GM19023 (cell line): ENCODE data around the gene PRICKLE3.

Experiments
- ATAC-seq: cut with Tn5 transposase; IDR thresholded peaks from one replicate; pipeline ENCODE4 v1.9.1; 2021; ENCODE audit warnings: mild to moderate bottlenecking, moderate library complexity; ENCODE audit not compliant: unreplicated experiment

PRICKLE3 gene

DNA sequence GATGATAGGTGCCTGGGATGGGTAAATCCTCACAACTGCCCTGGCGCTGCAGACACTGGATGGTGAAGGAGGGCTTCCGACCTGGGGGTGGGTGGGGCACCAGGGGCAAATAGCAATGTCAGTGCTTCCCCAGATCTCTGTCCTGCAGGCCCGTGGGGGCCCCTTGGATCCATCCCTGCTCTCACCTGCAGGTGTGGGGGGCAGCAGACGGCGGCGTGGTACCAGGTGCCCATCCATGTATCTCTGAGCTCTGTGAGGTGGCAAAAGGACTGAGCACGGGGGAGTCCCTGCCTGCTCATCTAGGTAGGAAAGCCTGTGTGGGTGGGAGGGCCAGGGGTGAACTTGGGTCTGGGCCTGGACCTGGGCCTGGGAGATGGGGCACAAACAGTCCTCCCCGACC, 20.4 kb upstream of the PRICKLE3 start:
- ATAC-seq, result no peak

DNA sequence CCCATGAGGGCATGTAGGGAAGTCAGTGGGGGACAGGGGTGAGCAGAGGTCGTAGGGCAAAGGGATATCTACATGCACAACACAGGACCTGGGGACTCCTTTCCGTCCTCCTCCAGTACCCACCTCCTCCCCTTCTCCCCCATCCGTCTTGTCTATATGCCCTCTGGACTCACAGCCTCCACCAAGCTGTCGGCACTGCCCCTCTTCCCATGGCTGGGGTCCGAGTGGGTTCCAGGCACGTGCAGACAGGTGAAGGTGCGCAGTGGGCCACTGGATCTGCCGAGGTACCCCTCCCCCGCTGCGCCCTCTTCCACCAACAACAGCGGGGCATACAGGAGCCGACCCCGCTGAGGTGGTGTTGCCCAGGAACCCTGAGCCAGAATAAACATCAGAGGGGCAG, 19.3 kb upstream of the PRICKLE3 start:
- ATAC-seq, result no peak

DNA sequence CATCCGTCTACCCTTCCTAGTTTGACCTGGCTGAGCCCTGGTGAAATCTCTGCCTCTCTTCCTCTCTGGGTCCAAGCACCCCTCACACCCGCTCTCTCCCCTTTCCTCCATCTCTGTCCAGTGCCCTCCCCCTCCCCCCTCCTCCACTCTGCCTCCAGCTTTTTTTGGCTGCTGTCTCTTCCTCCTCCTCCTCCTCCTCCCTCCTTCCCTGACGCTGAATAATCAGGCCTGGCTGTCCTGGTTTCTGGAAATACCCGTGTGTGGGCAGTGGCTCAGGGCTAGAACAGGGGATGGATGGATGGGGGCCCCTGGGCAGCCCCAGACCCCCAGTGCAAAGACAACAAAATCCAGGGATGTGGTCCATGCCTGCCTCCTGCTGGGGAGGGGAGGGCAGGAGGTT, 18.5 kb upstream of the PRICKLE3 start:
- ATAC-seq, result no peak

DNA sequence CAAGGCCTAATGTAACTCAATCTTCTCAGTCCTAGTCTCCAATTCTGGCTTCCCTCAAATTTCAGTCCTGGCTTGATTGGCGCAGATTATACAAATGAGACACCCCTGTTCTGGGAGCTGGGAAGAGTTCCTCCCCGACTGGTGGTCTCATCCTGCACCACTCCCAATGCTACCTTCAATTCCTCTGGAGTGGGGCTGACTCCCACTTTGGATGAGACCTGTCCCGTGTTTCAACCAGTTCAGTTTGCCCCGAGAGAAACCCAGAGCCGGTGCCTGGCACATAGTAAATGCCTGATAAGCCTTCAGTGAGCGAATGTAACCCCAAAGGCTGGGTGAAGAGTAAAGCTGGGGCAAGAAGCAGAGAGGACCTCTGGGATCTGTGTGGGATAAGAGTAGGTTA, 17.8 kb upstream of the PRICKLE3 start:
- no peak for ATAC-seq

DNA sequence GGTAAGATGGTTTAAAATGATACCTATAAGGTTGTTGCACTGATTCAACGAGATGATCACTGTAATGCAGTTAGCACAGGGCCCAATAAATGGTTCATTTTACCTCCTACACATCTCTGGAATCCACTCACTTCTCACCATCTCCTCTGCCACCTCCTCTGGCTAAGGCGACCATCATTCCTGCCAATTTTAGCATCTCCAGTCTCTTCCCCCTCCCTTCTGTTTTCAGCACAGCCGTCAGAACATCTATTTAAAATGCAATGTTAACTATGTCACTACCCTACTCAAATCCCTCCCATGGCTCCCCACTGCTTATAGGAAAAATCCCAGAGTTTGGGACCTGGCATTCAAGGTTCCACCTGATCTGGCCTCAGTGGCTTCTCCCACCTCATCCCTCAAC, 17.4 kb upstream of the PRICKLE3 start:
- no peak for ATAC-seq

DNA sequence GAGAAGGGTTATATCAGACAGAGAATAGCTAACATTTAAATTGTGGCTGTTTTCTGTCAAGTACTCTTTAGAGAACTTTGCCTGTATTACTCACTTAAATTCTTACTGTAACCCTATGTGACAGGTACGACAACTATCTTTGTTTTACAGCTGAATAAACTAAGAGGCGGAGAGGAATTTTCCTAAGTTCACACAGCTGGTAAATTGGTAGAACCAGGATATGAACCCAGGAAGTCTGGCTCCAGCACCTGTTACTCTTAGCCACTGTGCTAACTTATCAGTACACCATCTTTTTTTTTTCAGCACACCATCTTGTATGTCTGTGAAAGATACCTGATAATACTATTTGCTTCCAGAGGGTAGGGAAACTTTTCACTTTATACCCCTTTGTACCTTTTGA, 15.8 kb upstream of the PRICKLE3 start:
- no peak for ATAC-seq

DNA sequence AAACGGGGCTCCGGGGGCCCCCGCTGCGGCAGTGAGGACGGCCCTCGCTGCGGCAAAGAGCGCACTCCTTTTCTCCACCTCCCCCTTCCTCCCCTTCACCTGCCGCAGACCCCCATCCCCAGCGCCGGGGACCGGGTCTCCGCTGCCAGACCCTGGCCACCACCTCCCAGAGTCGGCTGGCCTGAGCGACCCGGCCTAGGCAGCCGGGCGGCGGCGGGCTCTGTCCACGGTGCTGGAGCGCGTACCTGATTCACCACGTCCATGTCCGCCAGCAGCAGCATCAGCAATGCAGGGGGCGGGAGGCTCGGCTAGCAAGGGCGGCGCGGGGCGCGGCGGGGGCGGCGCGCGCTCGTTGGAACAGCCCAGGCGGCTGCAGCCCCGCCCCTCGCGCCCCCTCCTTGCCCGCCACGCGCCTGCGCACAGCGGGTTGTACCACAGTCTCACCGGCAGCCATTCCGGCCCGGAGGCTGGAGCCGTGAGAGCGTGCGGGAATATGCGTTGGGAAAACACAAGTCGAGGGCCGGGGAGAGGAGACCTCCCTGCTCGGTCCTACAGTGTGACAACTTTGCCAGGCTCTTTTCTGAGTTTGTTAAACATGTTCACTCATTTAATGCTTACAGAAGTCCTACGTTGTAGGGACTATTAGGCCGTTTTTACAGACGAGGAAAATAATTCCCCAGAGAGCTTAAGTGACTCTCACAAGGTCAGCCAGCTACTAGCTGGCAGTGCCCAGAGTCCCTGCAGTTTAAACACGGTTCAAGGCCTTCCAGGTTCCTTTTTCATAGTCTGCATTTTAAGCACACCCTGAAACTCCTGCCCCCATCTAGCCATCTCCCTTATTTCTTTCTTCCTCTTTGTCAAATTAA, 14.0 kb upstream of the PRICKLE3 start, which contains the start of gene SYP:
Gene SYP, minus strand, starts transcription at position 288 of the 866 bp plus-strand sequence. Its CDS starts 7 bp downstream, at position 281.
- peak; percentile 86 for ATAC-seq

DNA sequence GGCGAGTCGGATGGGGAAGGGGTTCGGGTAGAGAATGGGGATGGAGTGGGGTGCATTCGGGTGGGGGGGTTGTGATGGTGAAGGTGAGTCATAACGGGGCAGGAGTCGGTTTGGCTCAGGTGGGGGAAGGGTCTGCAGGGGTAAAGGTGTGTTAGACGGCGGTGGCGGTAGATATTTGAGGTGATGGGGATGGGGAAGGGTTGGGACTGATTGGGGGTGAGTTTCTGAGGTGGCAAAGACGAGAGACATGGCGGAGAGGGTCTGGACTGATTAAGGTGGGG, 13.1 kb upstream of the PRICKLE3 start:
- no peak for ATAC-seq

DNA sequence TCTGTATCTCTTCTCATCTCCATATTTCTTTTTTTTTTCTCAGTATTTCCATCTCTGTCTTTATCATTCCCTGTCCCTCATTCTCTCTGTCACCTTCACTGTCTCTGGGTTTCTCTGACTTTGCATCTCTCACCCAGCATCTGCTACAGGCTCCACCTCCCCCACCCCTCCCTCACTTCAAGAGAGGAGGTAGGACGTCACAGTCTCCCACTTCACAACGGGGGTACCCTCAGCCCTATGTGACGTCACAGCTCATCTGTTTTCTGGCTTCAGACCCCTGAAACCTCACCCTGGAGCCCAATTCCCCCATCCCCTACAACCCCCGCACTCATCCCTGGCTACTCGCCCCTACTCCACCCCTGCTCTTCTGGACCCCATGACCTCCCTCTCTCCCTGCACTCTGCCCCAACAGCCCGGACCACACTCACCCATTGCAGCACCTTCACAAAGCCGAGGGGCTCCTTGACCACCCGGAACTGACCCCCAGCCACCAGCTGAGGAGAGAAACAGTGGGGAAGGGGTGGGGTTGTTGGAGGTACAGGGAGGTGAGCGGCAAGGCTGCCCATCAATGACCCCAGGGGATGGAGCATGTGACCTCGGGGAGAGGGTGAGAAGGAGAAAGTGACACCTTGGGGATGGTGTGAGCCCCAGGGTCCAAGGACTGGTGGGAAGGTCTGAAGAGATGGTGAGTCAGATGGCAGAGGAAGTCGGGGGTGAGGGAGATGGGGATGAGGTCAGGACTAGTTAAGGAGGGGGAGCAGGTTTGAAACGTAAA, 12.6 kb upstream of the PRICKLE3 start:
- ATAC-seq, result no peak

DNA sequence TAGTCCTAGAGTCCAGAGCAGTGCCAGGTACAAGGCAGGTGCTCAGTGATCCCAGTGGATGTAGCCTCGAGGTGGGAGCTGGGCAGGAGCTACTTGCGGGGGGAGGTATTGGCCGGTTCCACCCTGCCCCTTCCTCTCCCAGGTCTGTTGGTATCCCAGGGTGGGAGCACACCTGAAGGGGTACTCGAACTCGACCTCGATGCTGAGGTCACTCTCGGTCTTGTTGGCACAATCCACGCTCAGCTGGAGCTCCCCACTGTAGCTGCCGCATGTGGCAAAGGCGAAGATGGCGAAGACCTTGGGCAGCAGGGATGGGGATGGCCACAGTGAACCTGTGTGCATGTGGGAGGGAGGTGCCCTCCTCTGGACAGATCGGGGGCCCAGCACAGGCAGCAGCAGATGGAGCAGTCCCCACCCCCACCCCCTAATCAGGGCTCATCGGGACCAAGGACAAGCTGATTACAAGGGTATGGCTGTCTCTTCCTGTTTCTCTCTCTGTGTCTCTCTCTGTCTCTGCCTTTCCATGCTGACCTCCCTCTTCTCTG, 11.4 kb upstream of the PRICKLE3 start:
- no peak for ATAC-seq

DNA sequence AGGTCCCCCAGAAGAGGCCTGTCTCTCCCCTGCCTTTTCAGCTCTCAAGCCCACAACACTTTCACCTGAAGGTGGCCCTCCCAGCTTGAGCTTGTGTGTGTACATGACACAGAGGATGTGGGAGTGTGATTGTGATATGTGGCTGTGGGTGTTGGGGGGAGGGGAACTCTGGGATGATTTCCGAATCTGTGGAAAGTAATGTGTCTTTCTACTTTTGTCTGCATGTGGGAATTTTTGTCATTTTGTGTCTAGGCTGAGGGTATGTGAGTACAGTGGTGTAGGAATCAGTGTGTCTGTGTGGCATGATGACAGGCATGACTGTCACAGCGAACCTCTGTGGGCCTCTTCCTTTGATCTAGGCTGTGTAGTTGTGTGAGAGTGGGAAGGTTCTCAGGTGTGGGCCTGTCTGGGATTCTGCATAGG, 7.4 kb upstream of the PRICKLE3 start:
- ATAC-seq, result no peak

DNA sequence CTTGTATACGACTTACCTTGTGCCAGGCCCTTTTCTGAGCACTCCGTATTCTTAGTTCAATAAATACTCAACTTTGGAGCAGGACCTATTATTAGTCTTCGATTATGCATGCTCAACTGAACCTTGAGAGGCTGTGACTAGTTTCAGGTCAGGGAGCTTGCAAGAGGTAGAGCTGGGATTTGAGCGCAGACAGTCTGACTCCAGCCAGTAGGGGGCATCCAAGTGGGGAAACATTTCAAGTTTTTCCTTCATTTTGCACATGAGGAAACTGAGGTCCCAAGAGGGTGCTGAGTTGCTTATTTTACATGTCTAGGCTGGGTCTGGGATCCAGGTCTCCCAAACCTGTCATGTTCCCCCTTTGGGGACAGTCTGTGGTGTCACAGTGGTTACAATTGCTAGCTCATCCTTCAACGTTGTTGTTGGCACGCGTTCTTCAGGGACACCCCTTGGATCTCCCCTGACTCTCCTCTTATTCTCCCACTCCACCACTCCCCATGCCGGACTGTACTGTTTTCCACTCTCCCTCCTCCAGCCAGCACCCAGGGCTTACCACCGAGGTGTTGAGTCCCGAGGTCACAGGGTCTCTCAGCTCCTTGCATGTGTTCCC, 6.7 kb upstream of the PRICKLE3 start:
- ATAC-seq, result no peak

DNA sequence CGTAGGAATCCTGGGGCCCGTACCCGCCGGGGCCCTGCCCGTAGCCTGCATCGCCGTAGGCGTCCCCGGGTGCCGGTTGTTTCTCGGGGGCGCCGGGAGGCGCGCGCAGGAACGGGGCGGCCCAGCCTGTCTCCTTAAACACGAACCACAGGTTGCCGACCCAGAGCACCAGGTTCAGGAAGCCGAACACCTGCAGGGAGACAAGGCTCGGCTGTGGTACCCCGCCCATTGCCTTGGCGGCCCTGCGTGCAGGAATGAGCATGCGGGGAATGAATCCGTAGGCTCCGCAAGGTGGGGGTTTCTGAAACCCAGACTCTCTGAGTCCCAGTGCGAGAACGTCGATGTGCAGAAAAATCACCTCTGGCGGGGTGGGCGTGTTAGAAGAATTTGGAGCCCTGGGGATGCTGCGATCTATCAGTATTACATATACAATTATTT, 5.4 kb upstream of the PRICKLE3 start:
- ATAC-seq, result peak; percentile 16

DNA sequence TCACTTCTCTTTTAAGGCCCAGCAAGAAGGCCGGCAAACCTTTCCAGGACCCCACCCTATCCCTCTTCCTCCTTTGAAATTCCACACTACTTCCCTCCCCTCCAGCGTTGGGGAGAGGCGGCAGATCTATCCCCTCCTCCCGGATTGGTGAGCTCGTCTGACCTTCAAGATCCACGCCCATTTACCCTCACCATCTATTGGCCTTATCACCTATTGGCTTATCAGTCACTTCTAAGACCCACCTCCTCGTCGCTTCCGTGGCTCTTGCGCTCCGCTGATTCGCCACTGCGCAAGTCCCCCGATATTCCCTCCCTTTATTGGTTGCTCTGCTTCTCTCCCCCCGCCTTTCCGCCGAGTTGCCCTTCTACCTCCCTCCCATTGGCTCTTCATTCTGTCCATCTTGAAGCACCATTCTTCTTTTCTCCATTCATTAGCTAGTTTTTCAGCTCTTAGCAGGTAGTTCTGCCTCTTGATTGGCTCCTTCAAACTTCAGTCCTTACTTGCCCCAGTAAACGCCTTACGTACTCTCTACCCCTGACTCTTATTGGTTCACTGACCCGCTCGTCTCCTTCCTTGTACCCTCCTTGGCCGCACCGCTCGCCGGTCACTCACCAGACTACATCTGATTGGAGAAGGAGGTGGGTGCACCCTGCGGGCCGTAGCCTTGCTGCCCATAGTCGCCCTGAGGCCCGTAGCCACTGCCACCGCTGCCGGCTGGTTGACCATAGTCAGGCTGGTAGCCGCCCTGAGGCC, 4.8 kb upstream of the PRICKLE3 start:
- peak; percentile 90 for ATAC-seq

DNA sequence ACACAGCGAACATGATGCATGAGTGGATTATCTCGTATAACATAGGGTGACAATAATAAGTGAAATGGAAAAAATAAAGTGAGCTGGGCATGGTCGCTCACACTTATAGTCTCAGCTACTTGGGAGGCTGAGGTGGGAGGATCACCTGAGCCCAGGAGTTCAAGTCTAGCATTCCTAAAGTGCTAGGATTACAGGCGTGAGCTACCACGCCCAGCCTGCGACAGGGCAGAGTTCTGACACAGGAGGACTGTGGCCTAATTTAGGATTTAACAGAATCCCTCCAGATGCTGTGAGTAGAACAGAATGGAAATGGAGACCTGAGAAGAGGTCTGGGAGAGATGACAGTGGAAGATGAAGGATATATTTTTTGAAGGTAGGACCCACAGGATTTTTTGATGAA, 3.4 kb upstream of the PRICKLE3 start:
- ATAC-seq, result no peak

DNA sequence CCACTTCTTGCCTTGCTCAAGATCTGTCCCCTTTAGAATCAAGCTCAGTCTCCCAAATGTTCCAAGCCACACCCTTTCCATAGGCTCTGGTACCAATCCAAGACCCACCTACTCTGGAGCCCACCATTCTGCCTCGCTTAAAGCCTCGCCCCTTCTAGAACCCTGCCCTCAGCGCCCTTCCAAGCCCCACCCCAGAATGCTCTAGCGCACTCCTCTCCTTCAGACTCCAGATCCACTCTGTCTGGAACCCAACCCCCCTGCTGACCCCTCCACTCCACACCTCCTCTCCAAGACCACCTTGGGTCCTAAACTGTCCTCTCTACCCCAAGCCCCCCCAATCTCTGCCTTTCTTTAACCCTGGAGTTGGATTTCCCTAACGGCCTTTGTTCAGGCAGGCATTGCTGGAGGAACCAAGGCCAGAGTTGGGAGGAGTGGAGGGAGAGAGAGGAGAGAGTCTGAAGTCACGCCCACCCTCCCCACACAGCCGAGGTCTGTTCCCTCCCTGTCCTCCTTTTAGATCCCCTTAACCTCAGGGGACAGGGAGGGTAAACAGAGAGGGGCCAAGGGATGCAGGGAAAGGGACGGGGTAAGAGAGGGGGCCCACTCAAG, 2.4 kb upstream of the PRICKLE3 start:
- no peak for ATAC-seq

DNA sequence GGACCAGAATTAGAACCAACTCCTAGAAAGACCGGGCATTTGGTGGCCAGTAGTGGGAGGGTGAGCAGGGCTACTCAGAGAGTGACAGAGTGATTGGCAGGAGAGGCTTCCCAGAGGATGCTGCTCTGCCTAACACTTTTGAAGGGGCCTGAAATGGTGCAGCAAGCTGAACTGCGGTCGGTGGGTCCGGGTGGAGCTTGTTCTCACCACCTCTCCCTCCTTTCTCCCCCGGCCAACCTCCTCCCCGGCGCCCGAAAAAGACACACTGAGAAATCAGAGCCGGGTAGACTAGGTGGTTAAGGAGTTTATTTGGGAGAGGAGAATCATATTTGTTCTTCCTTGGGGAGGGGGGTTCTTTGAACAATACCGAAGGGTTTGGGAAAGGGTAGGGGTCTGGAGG, 1.4 kb upstream of the PRICKLE3 start:
- ATAC-seq, result no peak

DNA sequence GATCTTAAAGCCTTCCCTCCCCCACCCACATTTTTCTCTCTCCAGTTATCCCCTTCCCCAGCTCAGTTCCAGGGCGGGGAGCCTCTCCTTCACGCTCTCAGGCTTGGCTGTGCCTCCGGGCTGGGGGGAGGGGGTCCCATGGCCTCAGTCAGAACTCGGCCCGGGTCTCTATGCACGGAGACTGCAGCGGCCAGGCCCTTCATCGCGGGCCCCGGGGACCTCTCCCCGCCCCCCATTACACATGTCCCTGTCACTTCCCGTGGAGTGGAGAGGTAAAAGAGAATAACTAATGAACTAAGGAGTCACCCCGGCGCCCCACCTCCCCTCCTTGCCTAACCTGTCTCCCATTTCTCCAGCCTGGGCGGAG, 838 bp upstream of the PRICKLE3 start:
- ATAC-seq, result no peak

DNA sequence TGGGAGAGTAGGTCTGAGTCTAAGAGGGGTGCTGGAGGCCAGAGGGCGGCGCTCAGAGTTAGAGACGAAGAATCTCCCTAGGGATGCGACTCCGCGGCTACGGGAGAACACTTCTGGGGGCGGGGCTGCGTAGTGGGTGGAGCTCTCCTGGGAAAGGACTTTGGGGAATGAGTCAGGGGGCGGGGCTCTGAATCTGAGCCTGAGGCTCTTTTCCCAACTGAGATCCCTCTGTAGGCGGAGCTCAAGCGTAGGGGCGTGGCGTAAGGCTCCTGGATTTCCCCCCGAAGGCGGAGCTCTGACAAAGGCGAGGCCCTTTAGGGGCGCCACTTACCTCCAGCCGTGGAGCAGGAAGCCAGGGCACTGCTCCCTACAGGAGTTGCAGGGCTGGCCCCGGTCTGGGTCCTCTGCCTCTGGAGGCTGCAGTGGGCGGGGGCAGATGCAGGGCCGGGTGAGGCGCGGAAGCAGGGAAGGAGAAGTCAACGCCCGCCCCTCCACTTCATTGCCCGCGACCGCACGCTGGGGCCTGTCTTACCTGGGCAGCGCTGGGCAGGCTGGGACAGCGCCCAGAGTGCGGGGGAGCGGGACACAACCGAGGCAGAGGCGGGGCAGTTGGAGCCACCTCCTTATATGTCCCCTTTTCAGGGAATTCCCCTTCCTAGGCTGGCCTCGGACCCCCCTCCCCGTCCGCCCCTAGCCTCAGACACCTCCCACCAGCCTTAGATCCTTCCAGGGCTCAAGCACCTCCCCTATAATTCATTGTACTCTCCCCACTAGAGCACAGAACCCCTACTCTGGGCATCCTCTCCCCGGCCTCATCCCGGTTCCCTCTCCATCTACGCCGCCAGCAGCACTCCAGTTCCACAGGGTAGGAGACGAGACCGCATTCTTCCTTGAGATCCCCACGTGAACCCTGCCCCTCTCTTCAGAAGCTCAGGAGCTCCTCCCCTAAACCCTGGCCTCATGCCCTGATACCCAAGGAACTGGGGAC, 1.6 kb downstream of the PRICKLE3 start:
- ATAC-seq, result peak; percentile 42
